GM21367 (cell line): ENCODE measurements around the gene ARPC1B.
"Not testable (repeated sequence)": the region's sequence is repeated elsewhere in the genome, so short reads cannot be mapped to it uniquely, and the experiment has no call there.

ENCODE experiments used
- ATAC-seq: cut with Tn5 transposase; IDR thresholded peaks from one replicate; pipeline ENCODE4 v1.9.1; 2021; ENCODE audit not compliant: unreplicated experiment

Gene ARPC1B

GRCh38 chr7:99387239-99387635 lies 12.7 kb downstream of the ARPC1B start:
- ATAC-seq = not testable (repeated sequence)

DNA sequence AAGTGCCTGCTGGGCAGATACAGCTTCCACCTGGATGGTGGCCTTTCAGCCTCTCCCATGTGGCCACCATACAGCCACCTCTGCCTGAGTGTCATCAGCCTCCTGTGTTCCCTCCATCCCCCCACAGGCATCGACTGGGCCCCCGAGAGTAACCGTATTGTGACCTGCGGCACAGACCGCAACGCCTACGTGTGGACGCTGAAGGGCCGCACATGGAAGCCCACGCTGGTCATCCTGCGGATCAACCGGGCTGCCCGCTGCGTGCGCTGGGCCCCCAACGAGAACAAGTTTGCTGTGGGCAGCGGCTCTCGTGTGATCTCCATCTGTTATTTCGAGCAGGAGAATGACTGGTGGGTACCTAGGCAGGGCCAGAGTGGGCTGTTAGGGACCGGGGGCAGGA lies 13.4 kb downstream of the ARPC1B start:
- ATAC-seq = no peak

DNA sequence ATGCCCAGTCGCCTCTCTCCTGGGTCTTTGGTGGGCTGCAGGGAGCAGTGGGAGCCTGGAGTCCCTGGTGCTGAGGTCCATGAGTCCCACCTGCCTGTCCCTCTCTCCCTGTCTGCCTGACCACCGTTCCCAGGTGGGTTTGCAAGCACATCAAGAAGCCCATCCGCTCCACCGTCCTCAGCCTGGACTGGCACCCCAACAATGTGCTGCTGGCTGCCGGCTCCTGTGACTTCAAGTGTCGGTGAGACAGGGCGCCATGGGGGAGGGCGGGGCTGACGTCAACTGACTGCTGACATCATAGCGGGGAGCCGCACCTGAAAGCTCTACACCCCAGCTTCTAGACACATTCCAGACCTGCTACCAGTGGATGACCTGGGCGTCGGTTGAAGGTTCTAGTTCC lies 15.2 kb downstream of the ARPC1B start:
- no peak for ATAC-seq

- no peak for ATAC-seq
These were observed 16.5 kb downstream of the ARPC1B start for GRCh38 chr7:99390941-99391602.

- no peak for ATAC-seq
These were observed 17.5 kb downstream of the ARPC1B start for GRCh38 chr7:99392046-99392445.

GRCh38 chr7:99392659-99393354 lies 18.3 kb downstream of the ARPC1B start:
- ATAC-seq = no peak

DNA sequence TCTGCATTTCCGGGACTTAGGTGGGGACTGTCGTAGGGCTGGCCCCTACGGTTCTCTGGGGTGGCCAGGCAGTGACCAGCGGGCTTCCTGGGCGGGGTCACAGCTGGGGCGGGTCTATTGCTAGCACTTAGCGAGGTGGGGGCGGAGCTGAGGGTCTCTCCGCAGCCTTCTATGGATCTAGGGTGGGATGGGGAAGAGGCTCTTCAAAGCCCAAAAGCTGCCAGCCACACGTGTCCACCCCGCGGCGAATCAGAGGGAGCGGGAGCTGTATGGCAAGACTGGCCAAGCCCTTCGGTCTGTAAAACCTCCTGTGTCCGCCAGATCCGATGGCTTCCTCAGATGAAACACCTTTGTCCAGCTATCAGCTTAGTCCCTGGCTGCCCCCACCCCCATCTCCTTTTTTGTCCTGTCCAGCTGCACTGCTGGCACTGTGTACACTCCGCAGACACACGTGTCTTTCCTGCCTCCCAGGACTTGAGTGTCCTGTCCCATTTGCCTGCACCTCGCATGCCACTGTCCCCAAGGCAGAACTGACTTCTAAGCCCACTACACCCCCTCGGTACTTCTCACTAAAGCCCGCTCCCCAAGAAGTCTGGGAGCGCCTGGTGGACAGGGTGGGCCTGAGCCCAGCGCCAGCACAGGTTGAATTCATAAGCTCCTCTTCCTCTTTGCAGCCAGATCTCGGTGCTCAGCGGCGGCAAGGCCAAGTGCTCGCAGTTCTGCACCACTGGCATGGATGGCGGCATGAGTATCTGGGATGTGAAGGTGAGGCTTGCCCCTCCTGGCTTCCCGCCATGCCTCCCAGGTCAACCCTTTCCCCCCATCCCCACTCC lies 19.0 kb downstream of the ARPC1B start:
- no peak for ATAC-seq

DNA sequence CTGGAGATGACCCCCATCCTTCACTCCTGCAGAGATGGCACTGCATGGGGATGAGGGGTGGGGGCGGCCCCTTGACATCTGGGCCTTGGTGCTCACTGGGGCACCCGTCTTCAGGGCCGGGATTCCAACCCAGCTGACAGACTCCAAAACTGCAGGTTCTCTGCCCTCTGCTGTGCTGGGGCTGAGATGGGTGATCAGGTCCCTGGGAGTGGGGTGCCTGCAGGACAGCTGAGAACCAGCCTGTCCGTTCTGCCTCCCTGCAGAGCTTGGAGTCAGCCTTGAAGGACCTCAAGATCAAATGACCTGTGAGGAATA lies 19.6 kb downstream of the ARPC1B start:
- no peak for ATAC-seq

GRCh38 chr7:99395616-99396327 lies 21.2 kb downstream of the ARPC1B start:
- ATAC-seq = no peak

- no peak for ATAC-seq
These were observed 22.1 kb downstream of the ARPC1B start for GRCh38 chr7:99396418-99397296.

DNA sequence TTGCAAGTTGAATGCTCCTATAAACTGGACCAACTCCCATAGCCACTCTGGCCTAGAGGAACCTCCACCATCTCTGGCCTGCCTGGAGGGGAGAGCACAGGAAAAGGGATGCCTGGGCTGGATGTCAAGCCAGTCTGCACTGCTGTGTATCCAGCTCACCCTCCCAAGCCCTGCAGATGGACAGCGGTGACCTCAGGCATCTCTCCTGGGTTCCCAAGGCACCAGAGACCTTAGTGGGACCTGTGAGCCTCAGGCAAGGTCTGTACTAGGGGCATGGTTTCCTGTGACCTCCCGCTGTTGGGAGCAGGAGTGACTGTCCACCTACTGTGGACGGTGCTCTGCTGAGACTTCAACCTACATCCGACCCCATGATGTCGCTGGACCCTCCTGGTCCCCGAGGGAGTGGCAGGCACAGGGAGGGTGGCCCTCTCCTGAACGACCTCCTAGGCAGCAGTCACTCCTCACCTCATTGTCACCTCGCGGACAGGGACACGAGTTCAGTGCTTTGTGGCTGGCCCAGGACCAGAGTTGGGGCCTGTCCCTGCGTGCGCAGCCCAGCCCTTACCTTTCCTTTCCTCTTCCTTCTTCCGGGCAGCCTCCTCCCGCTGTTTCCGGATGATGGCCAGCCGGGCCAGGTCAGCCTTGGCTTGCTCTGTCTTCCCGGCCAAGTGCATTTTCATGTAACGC lies 22.9 kb downstream of the ARPC1B start:
- ATAC-seq = no peak

- no peak for ATAC-seq
These were observed 24.4 kb downstream of the ARPC1B start for GRCh38 chr7:99398891-99399445.

DNA sequence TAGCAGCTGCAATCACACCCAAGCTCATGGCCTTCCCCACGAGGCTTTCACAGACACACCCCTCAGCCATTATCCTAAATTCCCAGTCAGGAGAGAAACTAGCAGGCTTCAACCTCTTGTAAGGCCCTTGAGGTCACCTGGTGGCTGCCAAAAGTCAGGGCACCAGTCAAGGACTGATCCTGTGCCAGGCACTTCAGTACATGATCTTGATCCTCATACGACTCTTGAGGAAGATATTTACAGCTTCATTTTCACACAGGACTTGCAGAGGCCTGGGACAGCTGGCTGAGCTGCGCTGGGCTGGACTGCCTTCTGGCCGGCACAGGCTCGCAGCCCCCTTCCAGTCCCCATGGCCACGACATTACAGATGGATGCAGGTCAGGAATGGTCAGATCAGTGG lies 25.1 kb downstream of the ARPC1B start:
- no peak for ATAC-seq

- no peak for ATAC-seq
These were observed 28.3 kb downstream of the ARPC1B start for GRCh38 chr7:99402854-99403253.

- ATAC-seq = no peak
These were observed 29.2 kb downstream of the ARPC1B start for GRCh38 chr7:99403764-99404163.

DNA sequence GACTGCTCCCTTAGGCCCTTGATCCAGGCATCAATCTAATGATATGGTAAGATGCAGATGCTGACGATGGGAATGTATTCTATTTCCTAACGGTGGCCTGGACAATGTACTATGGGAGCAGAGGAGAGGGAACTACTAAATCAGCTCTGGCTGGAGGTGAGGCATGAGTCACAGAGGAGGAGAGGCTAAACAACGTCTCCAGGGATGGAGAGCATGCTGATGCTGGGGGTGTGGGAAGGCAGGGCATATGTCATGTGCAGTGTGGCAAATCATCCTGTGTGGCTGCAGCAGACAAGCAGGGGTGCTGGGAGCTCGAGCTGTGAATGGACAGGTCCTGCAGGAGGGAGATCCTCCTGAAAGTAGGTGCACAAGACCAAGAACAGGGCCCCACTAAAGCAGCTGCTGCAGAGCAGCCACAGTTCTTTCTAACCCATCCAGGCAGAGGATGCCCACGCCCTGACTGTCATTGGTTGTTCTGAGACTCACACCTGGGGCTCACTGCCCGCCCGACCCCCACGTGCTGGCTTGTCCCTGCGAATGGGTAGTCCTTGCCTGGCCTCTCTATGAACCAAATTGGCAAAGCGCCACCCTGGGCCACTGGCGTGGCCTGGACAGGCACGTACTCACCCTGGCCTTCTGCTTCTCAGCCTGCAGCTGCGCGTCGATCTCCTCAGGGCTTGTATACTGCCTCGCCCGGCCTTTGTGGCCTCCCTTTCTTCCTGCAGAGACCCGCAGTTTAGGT lies 29.9 kb downstream of the ARPC1B start:
- ATAC-seq = no peak

GRCh38 chr7:99404977-99405320 lies 30.4 kb downstream of the ARPC1B start:
- no peak for ATAC-seq

- no peak for ATAC-seq
These were observed 32.0 kb downstream of the ARPC1B start for GRCh38 chr7:99406557-99406956.

- peak; percentile 10 for ATAC-seq
These were observed 33.4 kb downstream of the ARPC1B start for GRCh38 chr7:99407872-99408378.
